Panc1 (cell line): Measurements from ENCODE around the gene CNIH2. TPM values are rescaled to one million over a fixed set of nuclear protein-coding genes. Genes with fewer than 3 reads are reported as not detected.

Source experiments
- ATAC-seq: fragments of 200-7000 bp; cut with Tn5 transposase; 2 replicates; pipeline ENCODE4 v1.9.1; 2020; ENCODE audit warnings: mild to moderate bottlenecking, moderate library complexity
- BruUV-seq: library from RNA; stranded (reverse); fragments of 400-500 nt; replicated peaks from 2 replicates; lab custom pipeline; 2021; lab: Mats Ljungman, UMichigan
- CTCF ChIA-PET: fragments of 300-600 bp; sonication (Branson Sonifier 250); formaldehyde crosslinking; loops from one replicate; lab custom pipeline; 2022; ENCODE audit warnings: antibody characterized with exemption; lab: Charles Lee
- POLR2A ChIA-PET: fragments of 300-600 bp; sonication (Branson Sonifier 250); formaldehyde crosslinking; loops from one replicate; lab custom pipeline; 2022; ENCODE audit warnings: antibody characterized with exemption; lab: Charles Lee
- DNase-seq: peaks from one replicate; pipeline ENCODE4 v3.0.0-alpha.2; 2010; ENCODE audit warnings: low read depth, low spot score
- H3K27ac ChIP-seq: 2 replicates; pipeline ENCODE4 v1.5.1; 2011; ENCODE audit warnings: mild to moderate bottlenecking, low read length, inconsistent platforms
- H3K27me3 ChIP-seq: fragments of 200-500 bp; sonication (Bioruptor generic); 2 replicates; pipeline ENCODE4 v1.6.0; 2014; ENCODE audit warnings: low read length, inconsistent platforms; ENCODE audit not compliant: control insufficient read depth, insufficient read depth
- H3K36me3 ChIP-seq: fragments of 200-500 bp; sonication (Bioruptor generic); 2 replicates; pipeline ENCODE4 v1.5.1; 2014; ENCODE audit warnings: inconsistent platforms, mild to moderate bottlenecking, low read length, moderate library complexity; ENCODE audit not compliant: control insufficient read depth, insufficient read depth
- H3K4me1 ChIP-seq: 2 replicates; pipeline ENCODE4 v1.5.1; 2011; ENCODE audit warnings: inconsistent platforms, mild to moderate bottlenecking, low read length, moderate library complexity; ENCODE audit not compliant: control insufficient read depth, insufficient read depth
- H3K4me3 ChIP-seq, 2 experiments: 2 replicates each; pipeline ENCODE4 v1.5.1; 2011 to 2012; ENCODE audit warnings: low read depth in 2 of 2, low read length in 2 of 2, mild to moderate bottlenecking in 2 of 2, inconsistent platforms in 1 of 2, moderate library complexity in 1 of 2
- H3K9me3 ChIP-seq: fragments of 200-500 bp; sonication (Bioruptor generic); 2 replicates; pipeline ENCODE4 v1.5.1; 2014; ENCODE audit warnings: low read depth, mild to moderate bottlenecking, inconsistent platforms, low read length, moderate library complexity; ENCODE audit not compliant: control insufficient read depth, insufficient read depth
- POLR2AphosphoS5 ChIP-seq: IDR thresholded peaks from 2 replicates; pipeline ENCODE4 v1.6.1; 2012; ENCODE audit warnings: mild to moderate bottlenecking, low read depth, low read length, moderate library complexity
- REST ChIP-seq, 2 experiments: IDR thresholded peaks; 2 replicates each; pipeline ENCODE4 v1.6.1; 2011 to 2012; ENCODE audit warnings: low read depth in 2 of 2, control low read depth in 1 of 2, low read length in 1 of 2, mild to moderate bottlenecking in 1 of 2, moderate library complexity in 1 of 2; ENCODE audit not compliant: insufficient read depth in 1 of 2
- SIN3A ChIP-seq: IDR thresholded peaks from 2 replicates; pipeline ENCODE4 v1.6.1; 2012; ENCODE audit warnings: low read depth, mild to moderate bottlenecking, low read length, moderate library complexity, borderline replicate concordance; ENCODE audit not compliant: insufficient read depth
- TCF7L2 ChIP-seq: IDR thresholded peaks from 2 replicates; pipeline ENCODE4 v1.6.1; 2011; ENCODE audit warnings: mild to moderate bottlenecking, low read depth, low read length, inconsistent platforms
- in situ Hi-C: cut with HindIII; loops from 2 replicates; pipeline ENCODE4 v1.10.0; 2016; ENCODE audit warnings: low sequenced_read_pairs, low pct_unique_long_range_greater_than_20kb
- intact Hi-C: fragments of 100-400 bp; cut with micrococcal nuclease; formaldehyde crosslinking; loops from one replicate; pipeline ENCODE4 v1.10.0; 2022; ENCODE audit not compliant: unreplicated experiment
- total RNA-seq: library from RNA; stranded (reverse); gene quantifications from one replicate; pipeline ENCODE4 v1.2.1, GENCODE V29; 2021; ENCODE audit not compliant: unreplicated experiment
- TF ChIP-seq, protein P1 (sequence below): fragments of 450-650 bp; IDR thresholded peaks from 2 replicates; pipeline ENCODE4 v1.5.1; 2017; ENCODE audit warnings: mild to moderate bottlenecking

The CNIH2 gene
- total RNA-seq, 1 experiment from 2014 or later = 9.3 TPM

DNA sequence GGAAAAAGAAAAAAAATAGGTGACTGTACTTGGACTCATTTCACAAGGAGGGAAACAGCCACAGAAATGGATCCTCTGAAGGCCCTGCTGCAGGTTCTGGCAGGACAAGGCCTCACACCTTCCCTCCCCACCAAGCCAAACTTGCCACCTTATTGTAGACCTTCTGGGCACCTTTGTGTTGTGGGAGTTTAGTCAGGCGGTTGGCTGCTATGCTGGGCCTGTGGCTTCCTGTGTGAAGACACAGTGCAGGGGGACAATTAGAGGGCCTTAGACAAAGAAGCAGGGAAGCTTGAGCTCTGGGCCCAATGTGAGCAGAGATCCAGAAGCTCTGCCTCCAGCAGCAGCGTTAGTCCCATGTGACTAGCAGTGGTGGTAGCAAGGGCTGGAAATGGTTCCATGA lies 5.4 kb upstream of the CNIH2 start:
- intact Hi-C loops (no loop called here), in situ Hi-C loops (no loop called here)
- DNase-seq = no peak
- Histone ChIP-seq H3K36me3 (peaks cover 11% of the 10 kb centered on the region; the same call in 1 of the 2 replicates), H3K27ac (no peak overlapping the region), H3K9me3 (no peaks in the 10 kb centered on the region), H3K27me3 (no peaks in the 10 kb centered on the region), H3K4me1 (peaks cover 6% of the 10 kb centered on the region), H3K4me3 (no peak overlapping the region)
- TF ChIP-seq SIN3A = no peak
- no peak for TF ChIP-seq REST (IDR thresholded peaks at IDR 0.05; ENCODE audit: insufficient read depth in 1 of 2, low read depth in 2 of 2, low read length in 1 of 2)
- TF ChIP-seq, protein P1, sequence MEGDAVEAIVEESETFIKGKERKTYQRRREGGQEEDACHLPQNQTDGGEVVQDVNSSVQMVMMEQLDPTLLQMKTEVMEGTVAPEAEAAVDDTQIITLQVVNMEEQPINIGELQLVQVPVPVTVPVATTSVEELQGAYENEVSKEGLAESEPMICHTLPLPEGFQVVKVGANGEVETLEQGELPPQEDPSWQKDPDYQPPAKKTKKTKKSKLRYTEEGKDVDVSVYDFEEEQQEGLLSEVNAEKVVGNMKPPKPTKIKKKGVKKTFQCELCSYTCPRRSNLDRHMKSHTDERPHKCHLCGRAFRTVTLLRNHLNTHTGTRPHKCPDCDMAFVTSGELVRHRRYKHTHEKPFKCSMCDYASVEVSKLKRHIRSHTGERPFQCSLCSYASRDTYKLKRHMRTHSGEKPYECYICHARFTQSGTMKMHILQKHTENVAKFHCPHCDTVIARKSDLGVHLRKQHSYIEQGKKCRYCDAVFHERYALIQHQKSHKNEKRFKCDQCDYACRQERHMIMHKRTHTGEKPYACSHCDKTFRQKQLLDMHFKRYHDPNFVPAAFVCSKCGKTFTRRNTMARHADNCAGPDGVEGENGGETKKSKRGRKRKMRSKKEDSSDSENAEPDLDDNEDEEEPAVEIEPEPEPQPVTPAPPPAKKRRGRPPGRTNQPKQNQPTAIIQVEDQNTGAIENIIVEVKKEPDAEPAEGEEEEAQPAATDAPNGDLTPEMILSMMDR = no peak
- TF ChIP-seq TCF7L2 = no peak
- no peak for TF ChIP-seq POLR2AphosphoS5
- POLR2A ChIA-PET = no interaction called here
- no peak for ATAC-seq
- CTCF ChIA-PET = no interaction called here
- no TSS peak for BruUV-seq

DNA sequence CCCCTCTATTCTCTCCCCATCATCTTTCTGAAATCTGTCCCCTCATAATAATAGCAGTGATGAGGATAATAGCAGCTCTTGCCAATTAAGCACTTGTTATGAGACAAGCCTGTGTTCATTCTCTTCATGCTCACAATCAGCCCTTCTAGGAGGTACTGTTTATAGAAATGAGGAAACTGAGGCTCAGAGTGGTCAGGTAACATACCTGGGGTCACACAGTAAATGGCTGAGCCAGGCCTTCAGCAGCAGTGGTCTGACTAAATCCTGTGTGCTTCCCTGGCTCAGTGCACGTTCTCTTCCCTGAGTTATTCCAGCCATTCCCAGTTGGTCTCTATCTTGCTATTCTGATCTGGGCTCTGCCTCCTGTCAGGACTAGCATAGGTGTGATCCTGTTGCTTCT lies 3.8 kb upstream of the CNIH2 start:
- ChIA-PET CTCF (no interaction called here), POLR2A (no interaction called here)
- H3K4me1 ChIP-seq = peaks cover 7% of the 10 kb centered on the region
- H3K9me3 ChIP-seq = no peaks in the 10 kb centered on the region
- TF ChIP-seq POLR2AphosphoS5 = no peak
- TF ChIP-seq SIN3A = no peak
- no peak overlapping the region for H3K4me3 ChIP-seq
- BruUV-seq = no TSS peak
- no peak overlapping the region for H3K27ac ChIP-seq
- in situ Hi-C loops (no loop called here), intact Hi-C loops (no loop called here)
- no peaks in the 10 kb centered on the region for H3K27me3 ChIP-seq
- DNase-seq (no peak), ATAC-seq (no peak)
- peaks cover 11% of the 10 kb centered on the region; the same call in 1 of the 2 replicates for H3K36me3 ChIP-seq

DNA sequence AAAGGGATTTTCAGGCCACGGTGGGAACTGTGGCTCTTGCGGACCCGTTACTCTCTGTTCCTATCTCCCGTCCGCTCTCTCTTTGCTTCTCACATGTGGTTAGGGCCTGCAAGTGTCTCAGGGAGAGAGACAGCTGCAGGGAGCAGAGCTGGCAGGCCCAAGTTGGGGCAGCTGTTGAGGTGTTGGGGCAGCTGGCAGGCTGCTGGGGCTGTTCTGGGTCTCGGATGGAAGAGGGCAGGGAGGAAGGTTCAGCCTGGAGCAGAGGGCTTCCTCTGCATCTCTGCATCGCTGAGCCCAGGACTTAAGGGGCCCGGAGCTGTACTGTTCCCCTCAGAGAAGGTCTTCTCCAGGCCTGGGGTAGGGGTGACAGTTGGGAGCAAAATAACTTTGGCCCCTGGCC lies 2.6 kb upstream of the CNIH2 start:
- ChIA-PET CTCF (no interaction called here), POLR2A (no interaction called here)
- Histone ChIP-seq H3K4me3 (no peak overlapping the region), H3K4me1 (peaks cover 10% of the 10 kb centered on the region), H3K27me3 (no peaks in the 10 kb centered on the region), H3K36me3 (peaks cover 11% of the 10 kb centered on the region; the same call in 1 of the 2 replicates), H3K27ac (no peak overlapping the region), H3K9me3 (no peaks in the 10 kb centered on the region)
- in situ Hi-C loops (no loop called here), intact Hi-C loops (no loop called here)
- TF ChIP-seq REST (IDR thresholded peaks at IDR 0.05; ENCODE audit: insufficient read depth in 1 of 2, low read depth in 2 of 2, low read length in 1 of 2) (no peak), TCF7L2 (no peak), POLR2AphosphoS5 (no peak), SIN3A (no peak)
- TF ChIP-seq, protein P1 = no peak
- DNase-seq = no peak
- no peak for ATAC-seq
- BruUV-seq = no TSS peak
